Chondrocyte (in vitro differentiated cells): ENCODE measurements around the gene BAG5. TPM values are rescaled to one million over a fixed set of nuclear protein-coding genes. Genes with fewer than 3 reads are reported as not detected.
"Not testable (repeated sequence)": the region's sequence is repeated elsewhere in the genome, so short reads cannot be mapped to it uniquely, and the experiment has no call there.

Experiments used
- DNase-seq: peaks from one replicate; pipeline ENCODE4 v3.0.0; 2021; ENCODE audit warnings: mixed read lengths, low spot score
- H3K27ac Mint-ChIP-seq: one replicate; pipeline ENCODE4 v1.8.0; 2021; ENCODE audit warnings: mild to moderate bottlenecking, moderate library complexity, mixed read lengths; ENCODE audit not compliant: unreplicated experiment
- H3K27me3 Mint-ChIP-seq: 2 replicates; pipeline ENCODE4 v1.8.0; 2021; ENCODE audit warnings: low read depth, mixed read lengths
- H3K36me3 Mint-ChIP-seq: 2 replicates; pipeline ENCODE4 v1.8.0; 2021; ENCODE audit warnings: low read depth, mixed read lengths
- H3K4me1 Mint-ChIP-seq: 2 replicates; pipeline ENCODE4 v1.8.0; 2021; ENCODE audit warnings: low read depth, mild to moderate bottlenecking, mixed read lengths
- H3K4me3 Mint-ChIP-seq: one replicate; pipeline ENCODE4 v1.8.0; 2021; ENCODE audit warnings: mild to moderate bottlenecking, moderate library complexity, mixed read lengths; ENCODE audit not compliant: unreplicated experiment
- H3K9me3 Mint-ChIP-seq: 2 replicates; pipeline ENCODE4 v1.8.0; 2021; ENCODE audit warnings: low read depth, mixed read lengths
- long read RNA-seq: library from polyadenylated mRNA; stranded (forward); transcript quantifications from one replicate; pipeline ENCODE4 v2.0.0, GENCODE V29; 2021
- total RNA-seq: library from RNA; stranded (reverse); gene quantifications from 3 replicates; pipeline ENCODE4 v1.2.1, GENCODE V29; 2021
- TF ChIP-seq, protein P1 (sequence below): fragments of 200-600 bp; sonication (generic); IDR thresholded peaks from 2 replicates; pipeline ENCODE4 v1.5.0; 2021; ENCODE audit warnings: antibody characterized with exemption, mild to moderate bottlenecking, moderate library complexity

Gene BAG5
- total RNA-seq, result 22.6 to 25.7 TPM (median 23.2 TPM) in 3 replicates
- long read RNA-seq, full-length matches to known transcripts, result 61 of 70 reads
- long read RNA-seq, partial matches to known transcripts, result 0 of 70 reads
- long read RNA-seq, other reads (novel, unspliced or antisense), result 9 of 70 reads

- peak within 1 kb of the TSS; percentile 86 for H3K27ac Mint-ChIP-seq
Measured at GRCh38 chr14:103562429-103563225, at the start of gene BAG5, which contains the start of gene COA8. Gene BAG5 (minus strand): TSS chr14:103562657. CDS start chr14:103561164, 1,493 bp downstream. Gene COA8 (plus strand): TSS chr14:103562960. CDS start chr14:103563002, 42 bp downstream.

DNA sequence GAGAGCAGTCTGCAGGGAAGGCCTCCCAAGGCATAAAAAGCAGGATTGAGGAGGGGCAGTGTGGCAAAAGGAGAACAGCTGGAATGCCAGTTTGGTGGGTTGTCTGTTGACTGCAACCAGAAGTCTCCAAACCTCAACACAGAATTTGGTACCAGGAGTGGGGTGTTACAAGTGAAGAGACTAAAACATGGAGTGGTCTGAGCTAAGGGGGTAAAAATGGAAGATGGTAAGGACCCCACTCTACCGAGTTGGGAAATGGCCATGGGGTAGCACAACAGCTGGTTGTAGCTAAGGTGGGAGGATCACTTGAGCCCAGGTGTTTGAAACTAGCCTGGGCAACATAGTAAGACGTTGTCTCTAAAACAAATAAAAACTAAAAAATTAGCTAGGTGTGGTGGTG is 48.8 kb upstream of the BAG5 start:
- Mint-ChIP-seq H3K27me3 (no peaks in the 10 kb centered on the region), H3K4me1 (peaks cover 19% of the 10 kb centered on the region), H3K9me3 (peaks cover 7% of the 10 kb centered on the region), H3K4me3 (no peak overlapping the region), H3K36me3 (peaks cover 5% of the 10 kb centered on the region), H3K27ac (no peak overlapping the region)
- TF ChIP-seq, protein P1, sequence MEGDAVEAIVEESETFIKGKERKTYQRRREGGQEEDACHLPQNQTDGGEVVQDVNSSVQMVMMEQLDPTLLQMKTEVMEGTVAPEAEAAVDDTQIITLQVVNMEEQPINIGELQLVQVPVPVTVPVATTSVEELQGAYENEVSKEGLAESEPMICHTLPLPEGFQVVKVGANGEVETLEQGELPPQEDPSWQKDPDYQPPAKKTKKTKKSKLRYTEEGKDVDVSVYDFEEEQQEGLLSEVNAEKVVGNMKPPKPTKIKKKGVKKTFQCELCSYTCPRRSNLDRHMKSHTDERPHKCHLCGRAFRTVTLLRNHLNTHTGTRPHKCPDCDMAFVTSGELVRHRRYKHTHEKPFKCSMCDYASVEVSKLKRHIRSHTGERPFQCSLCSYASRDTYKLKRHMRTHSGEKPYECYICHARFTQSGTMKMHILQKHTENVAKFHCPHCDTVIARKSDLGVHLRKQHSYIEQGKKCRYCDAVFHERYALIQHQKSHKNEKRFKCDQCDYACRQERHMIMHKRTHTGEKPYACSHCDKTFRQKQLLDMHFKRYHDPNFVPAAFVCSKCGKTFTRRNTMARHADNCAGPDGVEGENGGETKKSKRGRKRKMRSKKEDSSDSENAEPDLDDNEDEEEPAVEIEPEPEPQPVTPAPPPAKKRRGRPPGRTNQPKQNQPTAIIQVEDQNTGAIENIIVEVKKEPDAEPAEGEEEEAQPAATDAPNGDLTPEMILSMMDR, result no peak
- no peak for DNase-seq

More at GRCh38 chr14:103562429-103563225, at the start of gene BAG5, which contains the start of gene COA8:
- H3K36me3 Mint-ChIP-seq, result peaks cover 10% of the 10 kb centered on the region
- TF ChIP-seq, protein P1, result peak; percentile 18
- DNase-seq, result peak; percentile 94
- no peaks in the 10 kb centered on the region for H3K27me3 Mint-ChIP-seq
- H3K4me3 Mint-ChIP-seq, result peak within 1 kb of the TSS; percentile 84
- H3K4me1 Mint-ChIP-seq, result peaks cover 43% of the 10 kb centered on the region
- no peaks in the 10 kb centered on the region for H3K9me3 Mint-ChIP-seq

GRCh38 chr14:103609081-103609480 is 46.6 kb upstream of the BAG5 start:
- not testable (repeated sequence) for H3K9me3 Mint-ChIP-seq, H3K36me3 Mint-ChIP-seq, H3K4me3 Mint-ChIP-seq, H3K27me3 Mint-ChIP-seq, DNase-seq
- Mint-ChIP-seq H3K27ac (peak overlapping the region; percentile 32), H3K4me1 (peaks cover 19% of the 10 kb centered on the region)

GRCh38 chr14:103607822-103608221 is 45.4 kb upstream of the BAG5 start:
- peaks cover 7% of the 10 kb centered on the region for H3K9me3 Mint-ChIP-seq

DNA sequence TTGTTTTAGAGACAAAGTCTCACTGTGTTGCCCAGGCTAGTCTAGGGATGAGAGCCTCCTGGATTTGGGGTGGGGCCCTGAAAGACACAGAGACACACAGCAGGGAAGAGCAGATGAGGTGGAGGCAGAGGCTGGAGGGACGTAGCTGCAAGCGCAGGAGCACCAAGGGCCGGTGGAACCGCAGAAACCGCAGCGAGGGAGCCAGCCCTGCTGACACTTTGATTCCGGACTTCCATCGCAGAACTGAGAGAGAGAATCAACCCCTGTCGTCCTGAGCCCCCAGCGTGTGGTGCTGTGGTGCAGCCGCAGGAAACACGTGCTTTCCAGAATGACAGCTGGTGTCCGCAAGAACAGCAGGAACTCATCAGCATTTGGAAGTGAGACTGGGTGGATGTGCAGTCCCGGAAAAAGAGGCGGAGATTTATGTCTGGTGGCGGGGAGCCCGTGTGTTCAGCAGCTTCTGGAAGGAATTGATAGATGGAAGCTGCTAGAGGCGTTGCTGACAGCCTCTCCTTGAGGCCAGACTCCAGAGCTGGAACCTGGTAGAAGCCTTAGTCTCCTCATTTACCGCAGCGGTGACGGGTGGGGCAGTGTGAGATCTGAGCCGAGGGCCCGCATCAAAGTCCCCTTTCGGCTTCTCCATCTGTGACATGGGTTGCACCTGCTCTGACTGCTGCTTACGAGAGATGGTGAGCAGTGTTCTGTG is 44.7 kb upstream of the BAG5 start:
- H3K27ac Mint-ChIP-seq, result peak overlapping the region; percentile 78

More at GRCh38 chr14:103607822-103608221, 45.4 kb upstream of the BAG5 start:
- no peak overlapping the region for H3K4me3 Mint-ChIP-seq
- no peak for DNase-seq
- no peak overlapping the region for H3K27ac Mint-ChIP-seq
- TF ChIP-seq, protein P1, result no peak
- peaks cover 5% of the 10 kb centered on the region for H3K36me3 Mint-ChIP-seq
- no peaks in the 10 kb centered on the region for H3K27me3 Mint-ChIP-seq
- H3K4me1 Mint-ChIP-seq, result peaks cover 19% of the 10 kb centered on the region

More for the DNA sequence above, 44.7 kb upstream of the BAG5 start:
- TF ChIP-seq, protein P1, result peak; percentile 71
- H3K4me1 Mint-ChIP-seq, result peaks cover 19% of the 10 kb centered on the region
- H3K4me3 Mint-ChIP-seq, result peak overlapping the region; percentile 56
- H3K9me3 Mint-ChIP-seq, result peaks cover 7% of the 10 kb centered on the region
- peaks cover 5% of the 10 kb centered on the region for H3K36me3 Mint-ChIP-seq
- no peaks in the 10 kb centered on the region for H3K27me3 Mint-ChIP-seq
- no peak for DNase-seq
